AG04450 (cell line): ENCODE results near the gene PDZRN4. TPM values are rescaled to one million over a fixed set of nuclear protein-coding genes. Genes with fewer than 3 reads are reported as not detected.

Source experiments
- CTCF ChIA-PET: fragments of 300-600, 350-600 bp; formaldehyde crosslinking; extraction: SDS; loops from one replicate; lab custom pipeline; 2022; ENCODE audit warnings: antibody characterized with exemption, inconsistent platforms; lab: Charles Lee
- POLR2A ChIA-PET: fragments of 350-600 bp; formaldehyde crosslinking; extraction: SDS; loops from one replicate; lab custom pipeline; 2021; ENCODE audit warnings: antibody characterized with exemption, inconsistent platforms; lab: Yijun Ruan, JAX
- DNase-seq: peaks from one replicate; pipeline ENCODE4 v3.0.0-alpha.2; 2011; ENCODE audit warnings: low read depth, low spot score
- H3K27ac ChIP-seq: one replicate; pipeline ENCODE4 v1.5.1; 2012; ENCODE audit warnings: low read depth, low read length, control low read depth
- H3K27me3 ChIP-seq: one replicate; pipeline ENCODE4 v1.6.0; 2012; ENCODE audit warnings: low read length; ENCODE audit not compliant: control insufficient read depth, insufficient read depth
- H3K4me3 ChIP-seq: 2 replicates; pipeline ENCODE4 v1.5.1; 2011; ENCODE audit warnings: mild to moderate bottlenecking, low read depth, low read length, control low read depth
- H3K9me3 ChIP-seq: 2 replicates; pipeline ENCODE4 v1.5.1; 2012; ENCODE audit warnings: low read length; ENCODE audit not compliant: control insufficient read depth, insufficient read depth
- CTCF ChIP-seq: IDR thresholded peaks from 2 replicates; pipeline ENCODE4 v1.5.1; 2011; ENCODE audit warnings: low read depth, low read length, control low read depth, inconsistent platforms
- polyA plus RNA-seq: library from polyadenylated mRNA; depleted of rRNA; stranded (reverse); fragments of >200 nt; gene quantifications from 2 replicates; pipeline ENCODE4 v1.2.3, GENCODE V29; 2011

PDZRN4 gene
- polyA plus RNA-seq, 1 experiment, result not detected

- no peak for TF ChIP-seq CTCF
- ChIA-PET CTCF (interaction anchor here (0.7 kb wide), 1 partner anchor 19 kb away, joined by 3 read pairs; no protein-coding TSS in a partner anchor), POLR2A (no interaction called here)
- no peak for DNase-seq
- H3K27ac ChIP-seq, result no peak overlapping the region
- no peak overlapping the region for H3K4me3 ChIP-seq
- no peaks in the 10 kb centered on the region for H3K9me3 ChIP-seq
- H3K27me3 ChIP-seq, result no peaks in the 10 kb centered on the region
These were observed 431.6 kb downstream of the PDZRN4 start for GRCh38 chr12:41619705-41620104.

- POLR2A ChIA-PET, result no interaction called here
- H3K4me3 ChIP-seq, result no peak overlapping the region
- no peak for DNase-seq
- no peak overlapping the region for H3K27ac ChIP-seq
- H3K27me3 ChIP-seq, result no peaks in the 10 kb centered on the region
- no peaks in the 10 kb centered on the region for H3K9me3 ChIP-seq
- CTCF ChIA-PET, result interaction anchor here (0.5 kb wide), 1 partner anchor 15 kb away, joined by 3 read pairs; no protein-coding TSS in a partner anchor
- TF ChIP-seq CTCF, result no peak
These were observed 433.2 kb downstream of the PDZRN4 start for GRCh38 chr12:41621291-41621690.
